Measurements from ENCODE around the gene PIP5K1B.
"Not testable (repeated sequence)": the region's sequence is repeated elsewhere in the genome, so short reads cannot be mapped to it uniquely, and the experiment has no call there.

Gene PIP5K1B

GRCh38 chr9:69044240-69045219 is 339.5 kb downstream of the PIP5K1B start:
- no peak for DNase-seq

GRCh38 chr9:69045821-69046220 is 340.8 kb downstream of the PIP5K1B start:
- DNase-seq = no peak

GRCh38 chr9:69046723-69047122 is 341.7 kb downstream of the PIP5K1B start:
- DNase-seq = no peak

GRCh38 chr9:69047371-69047770 is 342.3 kb downstream of the PIP5K1B start:
- no peak for DNase-seq

GRCh38 chr9:69049094-69049493 is 344.1 kb downstream of the PIP5K1B start:
- DNase-seq = no peak

GRCh38 chr9:69050936-69051335 is 345.9 kb downstream of the PIP5K1B start:
- not testable (repeated sequence) for DNase-seq

- no peak for DNase-seq
Observed at GRCh38 chr9:69054989-69055388, 349.9 kb downstream of the PIP5K1B start.

GRCh38 chr9:69056191-69056815 is 351.3 kb downstream of the PIP5K1B start:
- DNase-seq = no peak

- DNase-seq = no peak
Observed at GRCh38 chr9:69058101-69058500, 353.1 kb downstream of the PIP5K1B start.
